Measurements from ENCODE around the gene SIK3.

The SIK3 gene

DNA sequence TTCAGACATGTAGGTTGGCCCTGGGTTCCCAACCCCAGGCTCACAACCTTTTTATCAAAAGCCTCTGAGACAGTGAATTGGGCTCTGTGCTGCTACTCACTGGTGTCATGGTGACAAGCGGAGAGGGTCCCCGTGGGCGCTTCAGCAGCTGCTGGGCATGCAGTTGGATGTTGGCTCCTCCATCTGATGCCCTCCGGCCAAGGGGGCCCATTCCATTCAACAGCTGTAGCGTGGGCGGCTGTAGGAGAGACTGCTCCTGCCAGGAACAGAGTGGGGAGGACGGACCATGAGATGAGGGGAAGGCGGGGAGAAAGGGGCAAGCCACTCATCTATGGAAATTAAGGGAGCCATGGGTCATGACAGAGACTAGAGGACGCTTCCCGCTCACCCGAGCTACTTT, 224.8 kb downstream of the SIK3 start:
- in situ Hi-C loops (cut with HindIII; ENCODE audit: low sequenced_read_pairs) = no loop called here

- in situ Hi-C loops (cut with HindIII; ENCODE audit: low sequenced_read_pairs) = no loop called here
These were observed 227.0 kb downstream of the SIK3 start for GRCh38 chr11:116871248-116871647.

DNA sequence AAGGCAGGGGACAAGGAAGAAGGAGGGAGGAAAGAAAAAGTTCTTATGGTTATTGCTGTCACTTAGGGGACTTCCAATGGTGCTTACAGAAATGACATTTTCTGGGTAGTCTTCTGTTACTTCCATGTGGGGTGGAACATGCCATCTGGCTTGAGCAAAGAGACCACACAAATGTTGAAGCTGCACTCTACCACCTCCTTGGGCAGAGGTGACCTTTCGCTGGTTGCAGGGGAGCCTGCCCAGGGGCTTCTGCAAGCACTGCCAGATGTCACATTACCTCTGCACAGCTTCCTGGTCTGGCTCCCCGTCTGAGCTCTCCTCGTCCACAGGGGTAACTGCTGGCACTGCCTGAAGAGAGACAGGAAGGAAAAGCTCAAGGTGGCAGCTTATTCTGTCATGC, 228.2 kb downstream of the SIK3 start:
- in situ Hi-C loops (cut with HindIII; ENCODE audit: low sequenced_read_pairs) = no loop called here

DNA sequence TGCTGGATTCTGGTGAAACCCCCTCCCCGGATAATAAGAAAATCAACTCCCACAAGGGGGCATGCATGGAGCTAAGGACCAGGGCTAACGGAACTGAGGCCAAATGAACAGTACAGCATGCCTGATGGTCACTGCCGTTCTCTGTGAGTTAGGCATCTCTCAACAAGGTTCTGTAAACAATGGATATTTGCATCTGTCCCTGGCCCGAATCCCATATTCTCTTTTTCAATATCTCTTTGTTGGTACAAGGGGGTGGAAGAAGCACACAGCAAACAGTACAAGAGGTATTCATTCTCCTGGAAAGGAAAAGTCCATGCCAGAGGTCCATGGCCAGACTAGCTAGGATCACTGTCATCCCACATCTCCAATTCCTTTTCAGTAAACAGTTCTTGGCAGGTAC, 228.6 kb downstream of the SIK3 start:
- in situ Hi-C loops (cut with HindIII; ENCODE audit: low sequenced_read_pairs) = no loop called here

- in situ Hi-C loops (cut with HindIII; ENCODE audit: low sequenced_read_pairs) = no loop called here
These were observed 230.2 kb downstream of the SIK3 start for GRCh38 chr11:116868066-116868465.

- in situ Hi-C loops (cut with HindIII; ENCODE audit: low sequenced_read_pairs) = no loop called here
These were observed 230.6 kb downstream of the SIK3 start for GRCh38 chr11:116867619-116868018.

DNA sequence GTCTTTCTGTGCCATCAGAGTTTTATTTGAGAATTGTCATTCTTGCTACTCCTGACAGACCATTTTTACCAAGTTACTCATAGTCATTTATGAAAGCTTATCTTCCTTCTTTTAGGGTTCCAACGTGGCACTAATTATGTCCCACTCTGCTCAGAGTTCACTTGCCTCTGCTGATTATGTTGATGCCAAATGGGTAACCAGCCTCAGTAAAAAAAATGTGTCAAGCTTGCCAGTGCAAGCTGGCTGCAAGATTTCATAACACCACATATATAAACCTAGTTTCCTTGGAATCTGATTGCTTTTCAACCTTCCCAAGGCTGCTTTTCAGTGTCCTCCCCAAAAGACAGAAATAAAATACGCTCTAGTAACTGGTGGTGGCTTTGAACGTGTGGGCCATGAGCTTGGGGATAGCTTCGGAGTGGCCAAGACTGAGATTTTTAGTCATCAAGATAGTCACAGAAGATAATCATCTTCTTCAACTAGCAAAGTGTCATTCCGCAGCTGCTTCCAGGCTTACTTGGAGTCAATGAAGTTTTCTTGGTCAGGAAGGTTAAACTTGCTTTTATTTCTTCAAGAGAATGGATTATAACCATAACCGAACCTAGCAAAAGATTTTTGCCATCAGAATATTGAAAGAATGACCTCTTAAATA, 231.3 kb downstream of the SIK3 start:
- in situ Hi-C loops (cut with HindIII; ENCODE audit: low sequenced_read_pairs) = no loop called here

GRCh38 chr11:116865696-116866095, 232.5 kb downstream of the SIK3 start:
- in situ Hi-C loops (cut with HindIII; ENCODE audit: low sequenced_read_pairs) = no loop called here

DNA sequence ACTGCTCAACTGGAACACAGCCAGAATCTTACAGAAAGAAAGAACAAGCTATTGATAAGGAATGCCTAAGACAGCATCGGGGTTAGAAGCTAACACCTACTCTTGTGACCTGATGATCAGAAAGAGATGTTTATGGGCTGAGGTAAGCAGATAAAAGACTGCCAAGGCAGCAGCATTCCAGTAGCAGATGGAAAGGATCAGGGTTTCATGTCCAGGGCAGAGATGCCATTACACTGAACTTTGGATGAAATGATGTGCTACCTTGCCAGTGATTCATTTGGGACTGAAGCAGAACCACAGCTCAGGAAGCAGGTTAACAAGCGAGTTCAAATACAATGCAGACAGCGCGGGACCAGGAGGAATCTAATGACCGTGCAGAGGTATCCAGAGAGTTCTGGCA, 233.7 kb downstream of the SIK3 start:
- in situ Hi-C loops (cut with HindIII; ENCODE audit: low sequenced_read_pairs) = no loop called here

DNA sequence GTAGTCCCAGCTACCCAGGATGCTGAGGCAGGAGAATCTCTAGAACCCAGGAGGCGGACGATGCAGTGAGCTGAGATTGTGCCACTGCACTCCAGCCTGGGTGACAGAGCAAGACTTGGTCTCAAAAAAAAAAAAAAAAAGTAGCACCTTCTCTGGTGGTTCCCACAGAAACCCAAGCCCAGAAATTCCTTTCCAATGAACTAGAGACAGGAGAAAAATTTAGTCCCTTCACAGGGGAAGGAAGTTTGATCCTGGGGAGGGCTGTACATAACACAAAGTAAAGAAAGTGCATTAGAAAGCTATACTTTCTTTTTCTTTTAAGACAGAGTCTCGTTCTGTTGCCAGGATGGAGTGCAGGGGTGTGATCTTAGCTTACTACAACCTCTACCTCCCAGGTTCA, 235.3 kb downstream of the SIK3 start:
- in situ Hi-C loops (cut with HindIII; ENCODE audit: low sequenced_read_pairs) = no loop called here

DNA sequence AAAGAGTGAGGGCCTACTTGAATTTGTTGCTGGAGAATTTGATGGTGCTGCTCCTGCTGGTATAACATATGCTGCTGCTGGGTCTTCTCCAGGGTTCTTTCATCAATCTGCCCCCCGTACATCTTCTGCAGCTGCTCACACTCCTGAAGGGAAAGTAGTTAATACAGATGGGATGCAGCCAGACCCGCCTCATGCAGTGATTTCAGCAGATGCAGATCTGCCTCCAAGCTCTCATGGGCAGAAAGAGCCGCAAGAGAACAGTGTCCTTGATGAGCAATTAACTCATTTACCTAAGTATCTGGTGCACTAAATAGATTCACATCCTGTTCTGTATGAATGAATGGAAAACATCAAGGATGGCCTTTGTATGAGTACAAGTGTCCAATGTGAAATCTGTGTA, 236.0 kb downstream of the SIK3 start:
- in situ Hi-C loops (cut with HindIII; ENCODE audit: low sequenced_read_pairs) = no loop called here

GRCh38 chr11:116861539-116861938, 236.7 kb downstream of the SIK3 start:
- in situ Hi-C loops (cut with HindIII; ENCODE audit: low sequenced_read_pairs) = no loop called here

DNA sequence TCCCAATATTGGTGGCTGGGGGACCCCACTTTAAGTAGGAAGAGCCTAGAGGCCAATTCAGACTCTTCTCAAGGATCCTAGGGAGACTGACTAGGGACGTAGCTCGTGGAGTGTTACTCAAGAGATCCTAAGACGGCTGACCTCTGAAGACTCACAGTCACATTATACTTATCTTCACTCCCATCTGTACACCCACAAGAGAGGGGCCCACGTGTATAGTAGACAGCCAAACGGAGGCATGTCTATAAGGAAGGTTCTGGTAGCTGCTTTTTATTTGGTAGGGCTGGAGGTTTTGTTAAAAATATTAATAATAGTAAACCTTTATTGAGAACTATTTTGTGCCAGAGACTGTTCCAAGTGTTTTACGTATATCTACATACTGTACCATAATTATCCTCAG, 237.9 kb downstream of the SIK3 start:
- in situ Hi-C loops (cut with HindIII; ENCODE audit: low sequenced_read_pairs) = no loop called here

- in situ Hi-C loops (cut with HindIII; ENCODE audit: low sequenced_read_pairs) = no loop called here
These were observed 239.1 kb downstream of the SIK3 start for GRCh38 chr11:116859175-116859574.

DNA sequence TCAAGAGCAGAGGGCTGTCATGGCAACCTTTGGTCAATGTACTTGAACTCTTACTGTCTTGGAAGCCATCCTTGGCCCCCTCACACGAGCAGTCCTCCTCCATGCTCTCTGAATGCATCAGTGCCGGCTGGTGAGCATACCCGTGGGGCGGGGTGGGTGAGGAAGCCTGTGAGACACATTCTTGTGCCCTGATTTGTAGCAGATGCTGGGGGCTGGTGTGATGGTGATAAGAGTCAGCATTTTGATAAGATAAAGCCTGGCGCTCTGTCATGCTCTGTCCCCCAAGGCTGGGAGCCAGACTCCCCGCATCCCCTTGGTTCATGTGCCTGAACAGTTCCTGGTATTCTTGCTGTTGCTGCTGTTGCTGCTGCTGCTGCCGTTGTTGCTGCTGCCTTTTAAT, 240.3 kb downstream of the SIK3 start:
- in situ Hi-C loops (cut with HindIII; ENCODE audit: low sequenced_read_pairs) = no loop called here

DNA sequence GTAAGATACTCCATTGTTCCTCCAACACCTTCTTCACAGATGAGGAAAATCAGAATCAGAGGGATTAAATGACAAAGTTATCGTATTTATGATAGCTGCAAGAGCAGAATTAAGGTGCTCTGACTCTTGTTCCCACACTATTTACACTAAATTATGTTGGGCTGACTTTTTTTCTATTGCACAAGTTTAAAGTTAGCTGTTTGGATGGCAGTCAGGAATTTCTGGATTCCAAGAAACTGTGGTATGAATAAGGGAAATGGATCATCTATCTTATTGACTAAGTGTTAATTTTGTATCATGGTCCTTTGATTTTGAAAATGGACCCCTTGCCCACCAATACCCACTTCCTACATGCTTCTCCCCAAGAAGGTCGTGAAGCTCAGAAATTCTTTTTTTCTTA, 240.9 kb downstream of the SIK3 start:
- in situ Hi-C loops (cut with HindIII; ENCODE audit: low sequenced_read_pairs) = no loop called here

DNA sequence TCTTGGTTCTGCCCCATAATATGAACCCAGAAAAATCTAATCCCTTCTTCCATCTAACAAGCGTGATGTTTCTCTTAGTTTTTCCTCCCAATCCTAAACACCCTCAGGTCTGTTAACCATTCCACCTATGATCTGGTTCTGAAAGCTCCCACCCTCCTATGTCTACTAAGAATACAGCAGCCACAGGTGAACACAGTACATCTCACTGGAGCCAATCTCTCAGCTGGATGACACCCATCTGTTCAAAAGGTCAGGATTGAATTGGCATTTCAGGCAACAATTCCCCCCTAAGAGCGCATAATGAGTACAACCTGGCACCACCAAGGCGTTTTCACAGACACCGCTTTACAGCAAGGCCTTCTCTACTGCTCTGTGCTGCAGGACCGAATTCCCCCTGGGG, 241.8 kb downstream of the SIK3 start:
- in situ Hi-C loops (cut with HindIII; ENCODE audit: low sequenced_read_pairs) = no loop called here

DNA sequence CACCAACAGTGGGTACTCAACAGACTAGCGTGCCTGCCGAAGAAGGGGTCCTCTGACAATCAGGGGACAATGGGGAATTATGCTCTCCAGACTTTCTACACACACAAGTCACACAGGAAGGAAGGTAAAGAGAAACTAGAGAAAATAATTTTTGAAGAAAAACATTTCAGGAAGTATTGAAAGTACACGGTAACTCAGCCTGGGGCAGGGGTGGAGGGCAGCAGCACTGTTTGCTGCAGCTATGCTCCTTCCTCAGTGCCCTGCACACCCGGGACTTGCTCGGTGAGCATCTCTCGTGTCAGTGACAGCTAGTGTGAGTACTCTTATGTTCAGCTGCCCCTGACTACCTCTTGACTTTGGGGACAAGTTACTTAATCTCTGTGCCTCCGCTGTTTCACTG, 242.8 kb downstream of the SIK3 start:
- in situ Hi-C loops (cut with HindIII; ENCODE audit: low sequenced_read_pairs) = no loop called here

DNA sequence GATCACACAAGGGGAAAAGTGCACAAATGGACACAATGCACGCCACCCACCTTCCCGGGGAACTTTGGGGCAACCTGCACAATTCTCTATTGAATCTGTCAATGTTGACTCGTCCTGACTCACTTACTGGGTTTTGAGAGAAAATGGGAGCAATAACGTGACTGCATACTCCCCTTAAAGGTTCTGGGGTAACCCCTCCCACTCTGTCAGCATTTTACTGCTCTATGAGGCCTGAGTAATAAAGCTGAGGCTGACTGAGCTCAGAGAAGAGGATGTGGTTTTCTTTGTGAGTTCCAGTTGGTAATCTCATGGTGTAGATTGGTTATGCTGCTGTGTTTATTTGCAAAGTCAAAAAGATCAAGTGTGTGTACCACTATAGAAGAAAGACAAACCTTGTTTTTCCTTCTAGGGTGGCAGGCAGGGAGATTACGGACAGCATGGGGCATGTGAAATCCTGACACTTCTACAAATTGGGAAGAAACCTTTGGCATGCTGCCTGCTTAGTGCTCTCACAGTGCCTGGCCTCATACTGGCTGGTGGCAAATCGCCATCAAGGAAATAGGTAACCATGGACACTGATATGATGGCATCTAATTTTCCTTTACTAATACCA, 244.7 kb downstream of the SIK3 start:
- in situ Hi-C loops (cut with HindIII; ENCODE audit: low sequenced_read_pairs) = no loop called here

GRCh38 chr11:116852261-116853031, 245.8 kb downstream of the SIK3 start:
- in situ Hi-C loops (cut with HindIII; ENCODE audit: low sequenced_read_pairs) = no loop called here

GRCh38 chr11:116851626-116852025, 246.6 kb downstream of the SIK3 start:
- in situ Hi-C loops (cut with HindIII; ENCODE audit: low sequenced_read_pairs) = no loop called here

DNA sequence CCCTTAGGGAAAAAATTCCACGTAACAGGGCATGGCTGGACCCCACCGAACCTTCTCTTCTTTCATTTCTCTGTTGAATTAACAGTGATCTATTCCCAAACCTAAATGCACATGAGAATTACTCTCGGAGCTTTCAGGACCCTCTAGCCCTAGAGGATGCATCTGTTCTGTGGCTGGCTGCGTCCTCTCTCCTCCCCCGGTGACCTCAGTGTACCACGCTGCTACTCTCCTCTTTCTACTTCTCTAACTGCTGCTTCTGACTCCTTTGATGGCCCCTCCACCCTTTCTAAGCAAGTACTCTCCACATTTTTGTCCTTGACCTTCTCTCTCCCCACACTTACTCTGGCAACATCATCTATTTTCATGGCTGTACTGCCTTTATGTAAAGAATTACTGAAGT, 248.7 kb downstream of the SIK3 start:
- in situ Hi-C loops (cut with HindIII; ENCODE audit: low sequenced_read_pairs) = no loop called here
